K562 (cell line): ENCODE measurements around the gene LBH. TPM values are rescaled to one million over a fixed set of nuclear protein-coding genes. Genes with fewer than 3 reads are reported as not detected.

Experiments
- ATAC-seq: fragments of 200-7000 bp; cut with Tn5 transposase; 3 replicates; pipeline ENCODE4 v1.9.1; 2020; ENCODE audit warnings: moderate library complexity
- BruUV-seq: library from RNA; stranded (reverse); fragments of 400-500 nt; replicated peaks from 2 replicates; lab custom pipeline; 2021; lab: Mats Ljungman, UMichigan
- CTCF ChIA-PET: fragments of 300-600 bp; formaldehyde crosslinking; extraction: SDS; loops from one replicate; lab custom pipeline; 2021; ENCODE audit warnings: low intra/inter-chr PET ratio; lab: Yijun Ruan, JAX
- POLR2A ChIA-PET: fragments of 300-600, 350-650 bp; sonication (Branson Sonifier 250); formaldehyde crosslinking; extraction: SDS; loops from one replicate; lab custom pipeline; 2021; ENCODE audit warnings: antibody characterized with exemption, inconsistent platforms; lab: Yijun Ruan, JAX
- DNase-seq, 4 experiments: peaks; one replicate each; pipeline versions ENCODE4 v3.0.0 to v3.0.0-alpha.2; 2011 to 2018; ENCODE audit warnings: low spot score in 3 of 4, mixed read lengths in 3 of 4; ENCODE audit errors: extremely low read depth in 1 of 4
- FAIRE-seq: peaks from 2 replicates; lab custom pipeline; 2011; peaks lifted over from hg19 to GRCh38; lab: Jason Lieb, UNC
- H2AFZ ChIP-seq: 2 replicates; pipeline ENCODE4 v1.6.0; 2011; ENCODE audit warnings: low read depth, low read length, control low read depth, inconsistent platforms
- H3K27ac ChIP-seq: fragments of 200-600 bp; 3 replicates; pipeline ENCODE4 v1.8.0; 2011; ENCODE audit warnings: low read depth, mild to moderate bottlenecking, control low read depth, inconsistent platforms, low read length, moderate library complexity, mixed read lengths; ENCODE audit errors: extremely low read depth
- H3K27me3 ChIP-seq, 2 experiments: fragments of 300-600 bp in 1 of 2; 2 replicates in 1 of 2; 3 replicates in 1 of 2; pipeline versions ENCODE4 v1.6.0 to v1.8.0; 2011; ENCODE audit warnings: inconsistent platforms in 2 of 2, low read length in 2 of 2, mild to moderate bottlenecking in 1 of 2, mixed read lengths in 1 of 2, moderate library complexity in 1 of 2; ENCODE audit not compliant: control insufficient read depth in 2 of 2, insufficient read depth in 2 of 2
- H3K36me3 ChIP-seq: fragments of 300-600 bp; 3 replicates; pipeline ENCODE4 v1.8.0; 2011; ENCODE audit warnings: mild to moderate bottlenecking, low read length, inconsistent platforms; ENCODE audit not compliant: control insufficient read depth, insufficient read depth
- H3K4me1 ChIP-seq, 2 experiments: fragments of 200-600 bp in 1 of 2; replicated peaks in 1 of 2; 2 replicates in 1 of 2; 3 replicates in 1 of 2; pipeline versions ENCODE4 v1.5.1 to v1.8.0; 2011; ENCODE audit warnings: inconsistent platforms in 2 of 2, low read length in 2 of 2, mild to moderate bottlenecking in 1 of 2, mixed read lengths in 1 of 2, moderate library complexity in 1 of 2; ENCODE audit not compliant: control insufficient read depth in 2 of 2, insufficient read depth in 2 of 2
- H3K4me2 ChIP-seq: 2 replicates; pipeline ENCODE4 v1.6.1; 2011; ENCODE audit warnings: low read length, control low read depth, inconsistent platforms, mixed read lengths; ENCODE audit not compliant: insufficient read depth
- H3K4me3 ChIP-seq: fragments of 200-600 bp; sonication (generic), shearing (Covaris generic); 2 replicates; pipeline ENCODE4 v1.5.1; 2016; ENCODE audit warnings: control low read depth, inconsistent platforms
- H3K79me2 ChIP-seq: fragments of 200-600 bp; 3 replicates; pipeline ENCODE4 v1.8.0; 2011; ENCODE audit warnings: low read length, inconsistent platforms; ENCODE audit not compliant: control insufficient read depth, insufficient read depth
- H3K9ac ChIP-seq, 2 experiments: 2 replicates each; pipeline versions ENCODE4 v1.6.0 to v1.6.1; 2011; ENCODE audit warnings: low read depth in 2 of 2, low read length in 2 of 2, control low read depth in 1 of 2, inconsistent platforms in 1 of 2, mild to moderate bottlenecking in 1 of 2, mixed read lengths in 1 of 2; ENCODE audit not compliant: insufficient read depth in 1 of 2
- H3K9me1 ChIP-seq: one replicate; pipeline ENCODE4 v1.6.0; 2011; ENCODE audit warnings: inconsistent platforms, mild to moderate bottlenecking, low read length, moderate library complexity; ENCODE audit not compliant: control insufficient read depth, insufficient read depth
- H3K9me3 ChIP-seq: replicated peaks from 2 replicates; pipeline ENCODE4 v1.5.1; 2011; ENCODE audit warnings: low read depth, low read length, inconsistent platforms; ENCODE audit not compliant: control insufficient read depth, insufficient read depth
- H4K20me1 ChIP-seq: replicated peaks from 2 replicates; pipeline ENCODE4 v1.6.1; 2011; ENCODE audit warnings: low read length, inconsistent platforms, mixed read lengths; ENCODE audit not compliant: control insufficient read depth, insufficient read depth
- ADNP ChIP-seq: fragments of 200-800 bp; sonication (Bioruptor generic); IDR thresholded peaks from 2 replicates; pipeline ENCODE4 v1.6.1; 2016; ENCODE audit warnings: missing genetic modification characterization, missing compliant biosample characterization
- CHD4 ChIP-seq: fragments of 200-600 bp; sonication (generic); IDR thresholded peaks from 3 replicates; pipeline ENCODE4 v1.6.1; 2012; ENCODE audit warnings: low read depth, mild to moderate bottlenecking, mixed read lengths, low read length, inconsistent platforms; ENCODE audit not compliant: insufficient read depth, insufficient replicate concordance, poor library complexity, severe bottlenecking
- EZH2 ChIP-seq: IDR thresholded peaks from 2 replicates; pipeline ENCODE4 v1.6.1; 2012; ENCODE audit warnings: low read depth, mild to moderate bottlenecking, inconsistent platforms, low read length, borderline replicate concordance
- HDAC3 ChIP-seq: fragments of 450-650 bp; IDR thresholded peaks from 2 replicates; pipeline ENCODE4 v1.6.1; 2018; ENCODE audit warnings: borderline replicate concordance, mild to moderate bottlenecking, moderate library complexity; ENCODE audit not compliant: partially characterized antibody
- MXI1 ChIP-seq: IDR thresholded peaks from 2 replicates; pipeline ENCODE4 v1.6.1; 2011; ENCODE audit warnings: low read depth, mild to moderate bottlenecking, improper control_type of control experiment, low read length
- MYC ChIP-seq, 2 experiments: fragments of 250-450 bp in 1 of 2; sonication (Bioruptor Pico) in 1 of 2; IDR thresholded peaks; 2 replicates each; pipeline versions ENCODE4 v1.5.1 to v1.6.1; 2012 to 2021; ENCODE audit warnings: low read depth in 2 of 2, borderline replicate concordance in 1 of 2, improper control_type of control experiment in 1 of 2, low read length in 1 of 2, mild to moderate bottlenecking in 1 of 2, moderate library complexity in 1 of 2
- MYNN ChIP-seq, 2 experiments: sonication (generic); formaldehyde crosslinking in 1 of 2; IDR thresholded peaks; 2 replicates each; pipeline versions ENCODE4 v1.5.0 to v1.6.1; 2016 to 2020; ENCODE audit warnings: antibody characterized with exemption in 1 of 2, missing genetic modification reagents in 1 of 2
- SMARCE1 ChIP-seq: fragments of 450-650 bp; IDR thresholded peaks from 2 replicates; pipeline ENCODE4 v1.7.1; 2016; ENCODE audit warnings: mild to moderate bottlenecking
- TGIF2 ChIP-seq: sonication (generic); formaldehyde crosslinking; IDR thresholded peaks from 2 replicates; pipeline ENCODE4 v1.8.1; 2022; ENCODE audit warnings: mild to moderate bottlenecking, missing genetic modification reagents, moderate library complexity
- TRIM28 ChIP-seq: fragments of 450-650 bp; IDR thresholded peaks from 2 replicates; pipeline ENCODE4 v1.6.1; 2017
- ZNF764 ChIP-seq: fragments of 250-450 bp; sonication (Bioruptor Pico); IDR thresholded peaks from 2 replicates; pipeline ENCODE4 v1.4.0; 2020; ENCODE audit warnings: low read depth, mild to moderate bottlenecking, moderate library complexity
- WGBS: fragments of 100-300 bp; shearing (Covaris generic); methylation state at CpG from one replicate; pipeline ENCODE4 v1.1.6; 2016; ENCODE audit warnings: low coverage, mixed read lengths; ENCODE audit not compliant: insufficient coverage; ENCODE audit errors: missing lambda C conversion rate; 5-methylcytosine and 5-hydroxymethylcytosine counted together
- in situ Hi-C: fragments of 300-500 bp; cut with MboI; formaldehyde crosslinking; loops from 4 replicates; pipeline ENCODE4 v1.15.0; 2018; ENCODE audit warnings: inconsistent platforms, mixed read lengths
- intact Hi-C: fragments of 100-400 bp; cut with micrococcal nuclease; formaldehyde crosslinking; loops from 2 replicates; pipeline ENCODE4 v1.14.2; 2022
- polyA plus RNA-seq, 8 experiments: library from polyadenylated mRNA; depleted of rRNA in 4 of 8; stranded (reverse) in 5 of 8; unstranded in 3 of 8; fragments of >200 nt; fragmentation: Nextera tagmentation in 2 of 8; fragmentation: Illumina TruSeq in 1 of 8; extraction: Ambion mirVana in 2 of 8; extraction: Trizol in 1 of 8; gene quantifications; 2 replicates each; pipeline versions ENCODE4 v1.2.1 to v1.2.3, GENCODE V29; 2011 to 2014; ENCODE audit warnings: inconsistent platforms in 1 of 8, missing spikeins in 1 of 8
- total RNA-seq, 7 experiments: library from RNA; depleted of rRNA in 6 of 7; stranded (reverse); fragments of >200 nt in 6 of 7; fragmentation: Illumina TruSeq in 2 of 7; extraction: Trizol in 2 of 7; gene quantifications; 2 replicates each; pipeline versions ENCODE4 v1.2.1 to v1.2.3, GENCODE V29; 2011 to 2021; ENCODE audit warnings: low replicate concordance in 1 of 7
- TF ChIP-seq, protein P1 (sequence below): sonication (generic); formaldehyde crosslinking; IDR thresholded peaks from 2 replicates; pipeline ENCODE4 v1.8.0; 2023; ENCODE audit warnings: mild to moderate bottlenecking, missing genetic modification reagents
- TF ChIP-seq, protein P2 (sequence below): fragments of 450-650 bp; IDR thresholded peaks from 2 replicates; pipeline ENCODE4 v1.6.1; 2017; ENCODE audit warnings: mild to moderate bottlenecking, moderate library complexity
- TF ChIP-seq, protein P3 (sequence below): fragments of 250-450 bp; sonication (Bioruptor Pico); IDR thresholded peaks from 2 replicates; pipeline ENCODE4 v1.8.0; 2021; ENCODE audit warnings: borderline replicate concordance, mild to moderate bottlenecking, moderate library complexity; ENCODE audit not compliant: poor library complexity, severe bottlenecking

LBH gene
- total and polyA plus RNA-seq, 9 of the 15 experiments (the other 6 are each of a cell fraction or from before 2014, with no cell fraction given), result 3.1 to 13.4 (median 7.4) TPM

DNA sequence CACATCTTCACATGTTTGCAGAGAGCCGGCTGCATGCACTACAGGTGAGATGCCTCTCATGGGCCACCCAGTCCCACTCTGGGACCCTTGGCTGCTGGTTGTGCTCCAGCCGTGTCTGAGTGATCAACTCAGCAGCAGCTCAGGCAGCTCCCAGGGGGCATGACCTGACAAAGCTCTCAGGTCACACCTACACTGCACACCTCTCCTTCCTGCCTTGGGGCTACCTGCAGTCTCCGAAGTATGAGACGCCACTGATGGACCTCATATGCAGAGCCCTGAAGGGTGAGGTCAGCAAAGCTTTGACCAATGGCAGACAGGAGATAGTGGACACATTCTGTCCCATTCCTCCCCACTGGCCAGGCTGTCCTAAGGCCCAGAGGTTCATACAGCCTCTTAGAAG lies 51.4 kb downstream of the LBH start (continued):
- TF ChIP-seq MYNN (IDR thresholded peaks at IDR 0.05) (no peak), MYNN (CRISPR knock-in tag; IDR thresholded peaks at IDR 0.05) (no peak), SMARCE1 (no peak), MXI1 (no peak), EZH2 (no peak), CHD4 (no peak)

DNA sequence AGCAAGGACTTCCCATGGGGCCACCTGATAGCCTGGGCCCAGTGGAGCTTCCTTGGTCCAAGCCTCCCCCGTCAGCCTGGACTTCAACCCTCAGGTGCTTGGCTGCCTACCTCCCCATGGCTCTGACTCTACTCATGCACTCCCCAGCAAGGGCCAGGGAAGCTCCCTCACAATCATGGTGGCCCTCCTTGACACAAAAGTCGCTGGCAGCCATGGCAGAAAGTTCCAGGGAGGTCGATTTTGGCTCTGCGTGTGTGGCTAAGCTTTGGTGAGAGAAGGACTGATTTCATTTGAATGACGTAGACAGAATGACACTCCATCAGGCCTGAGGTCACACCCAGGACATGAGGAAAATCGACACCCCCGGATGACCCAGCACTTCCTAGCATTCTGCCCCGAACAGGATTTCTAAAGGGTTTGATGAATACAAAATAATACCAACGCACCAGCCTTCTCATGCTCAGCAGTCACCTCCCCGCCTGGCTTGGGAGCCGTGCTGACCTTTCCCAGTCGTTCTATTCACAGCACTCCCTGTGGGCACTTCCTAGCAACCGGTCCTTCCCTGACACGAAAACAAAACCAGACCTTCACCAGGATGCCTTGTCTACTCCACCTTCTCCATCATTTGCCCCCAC lies 52.7 kb downstream of the LBH start:
- peak overlapping the region; percentile 78 for H3K4me2 ChIP-seq
- H3K36me3 ChIP-seq, result no peaks in the 10 kb centered on the region
- no peaks in the 10 kb centered on the region for H3K27me3 ChIP-seq
- H3K4me3 ChIP-seq, result no peak overlapping the region
- in situ Hi-C loops (no loop called here), intact Hi-C loops (no loop called here)
- peaks cover 9 to 11% of the 10 kb centered on the region in 2 experiments; a peak in 4 of 5 replicates for H3K4me1 ChIP-seq
- BruUV-seq, result no TSS peak
- no peaks in the 10 kb centered on the region for H4K20me1 ChIP-seq
- FAIRE-seq, result peak; percentile 85
- ATAC-seq, result peak; percentile 88
- no peaks in the 10 kb centered on the region for H3K79me2 ChIP-seq
- no peaks in the 10 kb centered on the region for H3K9me3 ChIP-seq
- H3K9ac ChIP-seq, result peak overlapping the region; percentile 23 to 53; a peak in 3 of 4 replicates
- CTCF ChIA-PET, result no interaction called here
- H3K9me1 ChIP-seq, result no peaks in the 10 kb centered on the region
- WGBS, result 15% methylated on average over 14 of the region's 14 CpGs
- DNase-seq, result peak; percentile 60 to 75 (median 65)
- peak overlapping the region; percentile 87 for H2AFZ ChIP-seq
- peak overlapping the region; percentile 58; the same call in 1 of the 3 replicates for H3K27ac ChIP-seq
- POLR2A ChIA-PET, result interaction anchor here (0.9 to 1.1 kb wide), 2 partner anchors 9 to 18 kb away, joined by 3 to 5 read pairs; no protein-coding TSS in a partner anchor
- TF ChIP-seq, protein P1, sequence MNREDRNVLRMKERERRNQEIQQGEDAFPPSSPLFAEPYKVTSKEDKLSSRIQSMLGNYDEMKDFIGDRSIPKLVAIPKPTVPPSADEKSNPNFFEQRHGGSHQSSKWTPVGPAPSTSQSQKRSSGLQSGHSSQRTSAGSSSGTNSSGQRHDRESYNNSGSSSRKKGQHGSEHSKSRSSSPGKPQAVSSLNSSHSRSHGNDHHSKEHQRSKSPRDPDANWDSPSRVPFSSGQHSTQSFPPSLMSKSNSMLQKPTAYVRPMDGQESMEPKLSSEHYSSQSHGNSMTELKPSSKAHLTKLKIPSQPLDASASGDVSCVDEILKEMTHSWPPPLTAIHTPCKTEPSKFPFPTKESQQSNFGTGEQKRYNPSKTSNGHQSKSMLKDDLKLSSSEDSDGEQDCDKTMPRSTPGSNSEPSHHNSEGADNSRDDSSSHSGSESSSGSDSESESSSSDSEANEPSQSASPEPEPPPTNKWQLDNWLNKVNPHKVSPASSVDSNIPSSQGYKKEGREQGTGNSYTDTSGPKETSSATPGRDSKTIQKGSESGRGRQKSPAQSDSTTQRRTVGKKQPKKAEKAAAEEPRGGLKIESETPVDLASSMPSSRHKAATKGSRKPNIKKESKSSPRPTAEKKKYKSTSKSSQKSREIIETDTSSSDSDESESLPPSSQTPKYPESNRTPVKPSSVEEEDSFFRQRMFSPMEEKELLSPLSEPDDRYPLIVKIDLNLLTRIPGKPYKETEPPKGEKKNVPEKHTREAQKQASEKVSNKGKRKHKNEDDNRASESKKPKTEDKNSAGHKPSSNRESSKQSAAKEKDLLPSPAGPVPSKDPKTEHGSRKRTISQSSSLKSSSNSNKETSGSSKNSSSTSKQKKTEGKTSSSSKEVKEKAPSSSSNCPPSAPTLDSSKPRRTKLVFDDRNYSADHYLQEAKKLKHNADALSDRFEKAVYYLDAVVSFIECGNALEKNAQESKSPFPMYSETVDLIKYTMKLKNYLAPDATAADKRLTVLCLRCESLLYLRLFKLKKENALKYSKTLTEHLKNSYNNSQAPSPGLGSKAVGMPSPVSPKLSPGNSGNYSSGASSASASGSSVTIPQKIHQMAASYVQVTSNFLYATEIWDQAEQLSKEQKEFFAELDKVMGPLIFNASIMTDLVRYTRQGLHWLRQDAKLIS (CRISPR knock-in tag), result no peak
- TF ChIP-seq TRIM28 (no peak), ZNF764 (no peak), HDAC3 (no peak), TGIF2 (CRISPR knock-in tag) (no peak), MYC (IDR thresholded peaks at IDR 0.05; ENCODE audit: low read depth, low read length) (no peak), MYC (CRISPR knock-in tag; IDR thresholded peaks at IDR 0.05; ENCODE audit: borderline replicate concordance, low read depth) (no peak), ADNP (no peak), EZH2 (no peak)
- TF ChIP-seq, protein P2, sequence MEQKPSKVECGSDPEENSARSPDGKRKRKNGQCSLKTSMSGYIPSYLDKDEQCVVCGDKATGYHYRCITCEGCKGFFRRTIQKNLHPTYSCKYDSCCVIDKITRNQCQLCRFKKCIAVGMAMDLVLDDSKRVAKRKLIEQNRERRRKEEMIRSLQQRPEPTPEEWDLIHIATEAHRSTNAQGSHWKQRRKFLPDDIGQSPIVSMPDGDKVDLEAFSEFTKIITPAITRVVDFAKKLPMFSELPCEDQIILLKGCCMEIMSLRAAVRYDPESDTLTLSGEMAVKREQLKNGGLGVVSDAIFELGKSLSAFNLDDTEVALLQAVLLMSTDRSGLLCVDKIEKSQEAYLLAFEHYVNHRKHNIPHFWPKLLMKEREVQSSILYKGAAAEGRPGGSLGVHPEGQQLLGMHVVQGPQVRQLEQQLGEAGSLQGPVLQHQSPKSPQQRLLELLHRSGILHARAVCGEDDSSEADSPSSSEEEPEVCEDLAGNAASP, result no peak
- TF ChIP-seq, protein P3, sequence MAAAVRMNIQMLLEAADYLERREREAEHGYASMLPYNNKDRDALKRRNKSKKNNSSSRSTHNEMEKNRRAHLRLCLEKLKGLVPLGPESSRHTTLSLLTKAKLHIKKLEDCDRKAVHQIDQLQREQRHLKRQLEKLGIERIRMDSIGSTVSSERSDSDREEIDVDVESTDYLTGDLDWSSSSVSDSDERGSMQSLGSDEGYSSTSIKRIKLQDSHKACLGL, result no peak
